ENCODE data around the gene EML3.

GRCh38 chr11:62599901-62600300 lies 12.7 kb downstream of the EML3 start:
- TF ChIP-seq CTCF (IDR thresholded peaks at IDR 0.05) (no peak), POLR2A (IDR thresholded peaks at IDR 0.05) (no peak)

Data from testis (tissue), 2 donors.